HepG2 (cell line): Measurements from ENCODE around the gene LILRB5.

Source experiments
- CREM ChIP-seq, 2 experiments: sonication (generic) in 1 of 2; formaldehyde crosslinking in 1 of 2; IDR thresholded peaks; 2 replicates each; pipeline versions ENCODE4 v1.4.0 to v1.6.1; 2016 to 2020; ENCODE audit warnings: antibody characterized with exemption in 1 of 2, mild to moderate bottlenecking in 1 of 2, missing genetic modification reagents in 1 of 2
- POLR2A ChIP-seq, 2 experiments: IDR thresholded peaks; 2 replicates each; pipeline ENCODE4 v1.6.1; 2011; ENCODE audit warnings: low read depth in 2 of 2, low read length in 2 of 2, mild to moderate bottlenecking in 1 of 2, moderate library complexity in 1 of 2; ENCODE audit not compliant: insufficient read depth in 1 of 2
- POLR2AphosphoS5 ChIP-seq: IDR thresholded peaks from 2 replicates; pipeline ENCODE4 v1.6.1; 2012; ENCODE audit warnings: low read depth, low read length
- PRMT3 ChIP-seq: sonication (generic); formaldehyde crosslinking; IDR thresholded peaks from 2 replicates; pipeline ENCODE4 v1.8.1; 2022; ENCODE audit warnings: low read depth, mild to moderate bottlenecking, moderate library complexity, missing genetic modification reagents, borderline replicate concordance
- SUZ12 ChIP-seq: fragments of 150-350 bp; IDR thresholded peaks from 2 replicates; pipeline ENCODE4 v1.6.1; 2014; ENCODE audit warnings: low read depth, low read length
- TCF12 ChIP-seq, 2 experiments: fragments of 450-650 bp in 1 of 2; sonication (generic) in 1 of 2; formaldehyde crosslinking in 1 of 2; IDR thresholded peaks; 2 replicates each; pipeline versions ENCODE4 v1.6.1 to v1.8.0; 2017 to 2022; ENCODE audit warnings: antibody characterized with exemption in 1 of 2, mild to moderate bottlenecking in 1 of 2, missing genetic modification reagents in 1 of 2, moderate library complexity in 1 of 2
- ZNF775 ChIP-seq: sonication (generic); formaldehyde crosslinking; IDR thresholded peaks from 2 replicates; pipeline ENCODE4 v1.4.0; 2020; ENCODE audit warnings: missing genetic modification reagents, mild to moderate bottlenecking, moderate library complexity, borderline replicate concordance
- TF ChIP-seq, protein P1 (sequence below), 2 experiments: sonication (generic) in 1 of 2; formaldehyde crosslinking in 1 of 2; IDR thresholded peaks; 2 replicates each; pipeline versions ENCODE4 v1.5.1 to v1.6.1; 2011 to 2020; ENCODE audit warnings: borderline replicate concordance in 1 of 2, low read depth in 1 of 2, low read length in 1 of 2, mild to moderate bottlenecking in 1 of 2, missing genetic modification reagents in 1 of 2, moderate library complexity in 1 of 2

DNA sequence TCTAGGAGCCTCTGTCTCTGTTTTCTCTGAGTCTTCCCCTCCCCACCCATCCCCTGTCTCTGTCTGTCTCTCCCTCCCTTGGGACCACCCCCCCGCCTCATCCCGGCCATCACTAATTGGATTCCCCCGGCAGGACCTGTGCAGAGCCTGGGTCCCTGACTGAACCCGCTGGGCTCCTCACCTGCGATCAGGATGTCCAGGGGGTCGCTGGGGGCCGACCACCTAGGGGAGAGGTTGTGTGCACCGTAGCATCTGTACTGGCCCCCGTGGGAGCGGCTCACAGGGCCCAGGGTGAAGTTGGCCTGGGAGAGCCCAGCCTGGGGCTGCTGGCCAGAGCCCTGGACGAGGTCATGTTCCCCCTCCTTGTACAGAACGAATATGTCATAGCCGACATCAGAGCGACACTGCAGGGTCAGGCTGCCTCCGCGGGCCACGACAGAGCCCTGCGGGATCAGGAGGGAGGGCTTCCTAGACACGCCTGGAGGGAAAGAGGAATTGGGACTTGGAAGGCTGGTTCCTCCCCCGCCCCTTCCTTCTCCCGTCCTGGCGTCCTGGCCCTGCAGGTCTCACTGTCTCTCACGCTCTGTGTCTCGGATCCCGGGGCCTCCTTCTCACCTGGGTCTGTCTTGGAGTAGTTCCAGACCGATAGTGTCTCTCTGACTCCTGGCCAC lies 1.8 kb downstream of the LILRB5 start:
- no peak for TF ChIP-seq TCF12 (IDR thresholded peaks at IDR 0.05)
- no peak for TF ChIP-seq TCF12 (CRISPR knock-in tag; IDR thresholded peaks at IDR 0.05)
- TF ChIP-seq SUZ12 = no peak
- TF ChIP-seq POLR2A (IDR thresholded peaks at IDR 0.05; ENCODE audit: insufficient read depth in 1 of 2, low read depth in 2 of 2, low read length in 2 of 2) = no peak
- no peak for TF ChIP-seq POLR2AphosphoS5
- TF ChIP-seq PRMT3 (CRISPR knock-in tag) = no peak
- no peak for TF ChIP-seq ZNF775 (CRISPR knock-in tag)
- TF ChIP-seq, protein P1, sequence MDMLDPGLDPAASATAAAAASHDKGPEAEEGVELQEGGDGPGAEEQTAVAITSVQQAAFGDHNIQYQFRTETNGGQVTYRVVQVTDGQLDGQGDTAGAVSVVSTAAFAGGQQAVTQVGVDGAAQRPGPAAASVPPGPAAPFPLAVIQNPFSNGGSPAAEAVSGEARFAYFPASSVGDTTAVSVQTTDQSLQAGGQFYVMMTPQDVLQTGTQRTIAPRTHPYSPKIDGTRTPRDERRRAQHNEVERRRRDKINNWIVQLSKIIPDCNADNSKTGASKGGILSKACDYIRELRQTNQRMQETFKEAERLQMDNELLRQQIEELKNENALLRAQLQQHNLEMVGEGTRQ (IDR thresholded peaks at IDR 0.05; ENCODE audit: low read depth, low read length) = no peak
- TF ChIP-seq, protein P1 (CRISPR knock-in tag; IDR thresholded peaks at IDR 0.05; ENCODE audit: borderline replicate concordance) = no peak
- no peak for TF ChIP-seq CREM (IDR thresholded peaks at IDR 0.05)
- TF ChIP-seq CREM (CRISPR knock-in tag; IDR thresholded peaks at IDR 0.05) = no peak
